Gastrocnemius medialis (tissue), 4 donors: ENCODE data around the gene CASK.

ENCODE experiments used
- POLR2A ChIP-seq, 2 donors: fragments of 450-650 bp; IDR thresholded peaks; one replicate each; pipeline ENCODE4 v1.6.1; 2017; ENCODE audit warnings: antibody characterized with exemption in 2 of 2, mild to moderate bottlenecking in 2 of 2, moderate library complexity in 2 of 2
- TF ChIP-seq, protein P1 (sequence below), 5 experiments: fragments of 450-650 bp in 3 of 5; fragments of 200-600 bp in 2 of 5; sonication (generic) in 2 of 5; IDR thresholded peaks in 4 of 5; conservative IDR thresholded peaks in 1 of 5; 1 replicate in 4 of 5; 2 replicates in 1 of 5; pipeline ENCODE4 v1.5.1; 2016 to 2019; ENCODE audit warnings: antibody characterized with exemption in 5 of 5, mild to moderate bottlenecking in 3 of 5, moderate library complexity in 3 of 5

GRCh38 chrX:41666251-41666650 lies 257.1 kb downstream of the CASK start:
- TF ChIP-seq, protein P1, sequence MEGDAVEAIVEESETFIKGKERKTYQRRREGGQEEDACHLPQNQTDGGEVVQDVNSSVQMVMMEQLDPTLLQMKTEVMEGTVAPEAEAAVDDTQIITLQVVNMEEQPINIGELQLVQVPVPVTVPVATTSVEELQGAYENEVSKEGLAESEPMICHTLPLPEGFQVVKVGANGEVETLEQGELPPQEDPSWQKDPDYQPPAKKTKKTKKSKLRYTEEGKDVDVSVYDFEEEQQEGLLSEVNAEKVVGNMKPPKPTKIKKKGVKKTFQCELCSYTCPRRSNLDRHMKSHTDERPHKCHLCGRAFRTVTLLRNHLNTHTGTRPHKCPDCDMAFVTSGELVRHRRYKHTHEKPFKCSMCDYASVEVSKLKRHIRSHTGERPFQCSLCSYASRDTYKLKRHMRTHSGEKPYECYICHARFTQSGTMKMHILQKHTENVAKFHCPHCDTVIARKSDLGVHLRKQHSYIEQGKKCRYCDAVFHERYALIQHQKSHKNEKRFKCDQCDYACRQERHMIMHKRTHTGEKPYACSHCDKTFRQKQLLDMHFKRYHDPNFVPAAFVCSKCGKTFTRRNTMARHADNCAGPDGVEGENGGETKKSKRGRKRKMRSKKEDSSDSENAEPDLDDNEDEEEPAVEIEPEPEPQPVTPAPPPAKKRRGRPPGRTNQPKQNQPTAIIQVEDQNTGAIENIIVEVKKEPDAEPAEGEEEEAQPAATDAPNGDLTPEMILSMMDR (IDR thresholded peaks at IDR 0.05 in 4 of 5, conservative IDR thresholded peaks at IDR 0.05 in 1 of 5): no peak
- TF ChIP-seq POLR2A (IDR thresholded peaks at IDR 0.05): no peak
